HG02759 (cell line): ENCODE results near the gene SRSF1.
"Not testable (repeated sequence)": the region's sequence is repeated elsewhere in the genome, so short reads cannot be mapped to it uniquely, and the experiment has no call there.

Source experiments
- ATAC-seq: cut with Tn5 transposase; IDR thresholded peaks from one replicate; pipeline ENCODE4 v1.9.1; 2021; ENCODE audit warnings: mild to moderate bottlenecking, moderate library complexity; ENCODE audit not compliant: unreplicated experiment

The SRSF1 gene, protein sequence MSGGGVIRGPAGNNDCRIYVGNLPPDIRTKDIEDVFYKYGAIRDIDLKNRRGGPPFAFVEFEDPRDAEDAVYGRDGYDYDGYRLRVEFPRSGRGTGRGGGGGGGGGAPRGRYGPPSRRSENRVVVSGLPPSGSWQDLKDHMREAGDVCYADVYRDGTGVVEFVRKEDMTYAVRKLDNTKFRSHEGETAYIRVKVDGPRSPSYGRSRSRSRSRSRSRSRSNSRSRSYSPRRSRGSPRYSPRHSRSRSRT

DNA sequence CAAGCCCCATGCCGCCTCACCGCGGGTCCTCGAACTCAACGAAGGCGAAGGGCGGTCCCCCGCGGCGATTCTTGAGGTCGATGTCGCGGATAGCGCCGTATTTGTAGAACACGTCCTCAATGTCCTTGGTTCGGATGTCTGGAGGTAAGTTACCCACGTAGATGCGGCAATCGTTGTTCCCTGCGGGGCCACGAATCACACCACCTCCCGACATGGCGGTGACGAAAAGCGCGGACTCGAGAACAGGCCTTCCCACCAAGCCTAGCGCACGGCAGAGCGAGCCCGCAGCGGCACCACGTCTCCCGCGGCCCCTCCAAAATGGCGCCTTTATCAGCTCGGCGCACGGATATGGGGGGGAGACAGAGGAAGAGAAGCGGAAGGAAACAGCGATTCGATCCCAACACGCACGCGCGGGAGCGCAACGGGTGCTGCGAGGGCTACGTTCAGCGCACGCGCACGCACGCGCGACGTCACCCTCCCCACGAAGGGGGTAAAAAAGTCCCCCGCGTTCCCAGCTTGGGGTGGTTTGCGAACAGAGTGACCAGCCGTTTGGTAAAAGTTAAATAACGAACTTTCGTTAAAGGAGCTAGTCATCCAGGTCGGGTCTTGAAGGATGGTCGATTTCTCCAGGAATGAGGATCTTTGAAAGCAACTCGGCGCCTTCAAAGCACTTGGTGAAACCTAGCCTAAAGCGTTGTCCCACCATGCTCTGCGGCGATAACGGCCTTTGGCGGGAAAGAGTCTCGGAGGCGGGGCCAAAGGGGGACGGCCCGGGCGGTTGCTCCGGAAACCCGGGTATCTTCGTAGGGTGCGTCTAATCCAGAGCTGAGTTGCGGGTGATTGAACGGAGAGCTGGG is at the start of gene SRSF1:
TSS of gene SRSF1 (minus strand) at position 323 of the 857 bp plus-strand sequence. CDS start at position 214, 109 bp downstream.
- peak; percentile 88 for ATAC-seq

DNA sequence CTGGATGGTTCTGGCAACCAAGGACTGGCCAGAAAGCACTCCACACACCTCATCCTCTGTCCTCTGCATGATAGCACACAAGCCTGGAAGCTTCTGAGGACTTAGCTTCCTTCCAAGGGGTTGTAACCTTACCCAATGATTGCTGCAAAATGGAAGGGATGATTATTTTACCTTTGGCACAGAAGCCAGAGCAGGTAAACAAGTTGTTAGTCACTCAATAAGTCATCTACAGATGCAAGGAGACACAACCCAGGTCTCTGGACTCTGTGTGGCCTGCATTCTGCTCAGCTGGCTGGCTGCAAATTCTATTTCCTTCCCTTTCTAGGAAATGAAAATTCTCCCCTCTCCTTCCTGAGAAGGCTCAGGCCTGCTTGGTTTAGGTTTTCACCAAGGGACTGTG is 49.4 kb upstream of the SRSF1 start:
- ATAC-seq, result no peak

- no peak for ATAC-seq
Observed at GRCh38 chr17:58054641-58055040, 47.6 kb upstream of the SRSF1 start.

DNA sequence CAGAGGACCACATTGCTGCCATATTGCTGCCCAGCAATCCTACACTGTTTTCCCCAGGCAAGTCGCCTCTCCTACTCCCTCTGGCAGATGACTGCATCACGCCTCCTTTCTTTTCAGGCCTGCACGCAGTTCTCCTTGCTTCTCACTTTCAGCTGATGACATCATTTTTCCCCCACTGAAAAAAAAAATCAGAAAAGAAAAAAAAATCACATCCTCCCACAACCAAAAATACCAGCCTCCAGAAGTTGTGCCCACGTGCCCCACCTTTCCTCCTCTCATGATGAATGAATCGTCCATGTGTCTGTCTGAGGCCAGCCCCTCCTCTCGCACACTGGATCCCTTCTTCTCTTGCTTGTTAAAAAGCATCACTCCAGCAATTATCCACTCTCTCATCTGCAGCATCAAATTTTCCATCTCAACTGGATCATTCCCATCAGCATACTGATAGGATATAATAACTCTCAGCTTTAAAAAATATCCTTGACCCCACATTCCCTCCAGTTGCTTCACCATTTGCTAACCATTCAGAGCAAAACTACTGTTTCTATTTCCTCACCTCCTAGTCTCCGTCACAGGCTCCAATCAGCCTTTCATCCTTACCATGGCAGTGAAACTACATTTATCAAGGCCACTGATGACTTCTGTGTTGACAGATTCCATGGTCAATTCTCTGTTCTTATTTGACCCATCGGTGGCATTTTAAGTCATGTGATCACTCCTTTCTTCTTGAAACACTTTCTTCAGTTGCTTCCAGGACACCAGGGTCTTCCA is 46.1 kb upstream of the SRSF1 start:
- ATAC-seq, result no peak

DNA sequence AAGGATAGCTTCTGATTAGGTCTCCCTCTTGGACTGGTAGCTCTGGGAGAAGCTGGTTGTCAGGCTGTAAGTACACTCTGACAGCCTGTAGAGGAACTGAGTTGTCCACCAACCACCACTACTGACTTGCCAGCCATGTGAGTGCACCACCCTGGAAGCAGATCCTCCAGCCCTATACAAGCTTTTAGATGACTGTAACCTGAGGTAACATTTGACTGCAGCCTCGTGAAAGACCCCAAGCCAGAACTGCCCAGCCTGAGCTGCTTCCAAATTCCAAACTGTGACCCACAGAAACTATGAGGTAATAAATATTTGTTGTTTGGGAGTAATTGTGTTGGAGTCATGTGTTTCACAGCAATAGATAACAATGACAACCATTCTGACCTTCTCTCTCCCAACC is 45.4 kb upstream of the SRSF1 start:
- no peak for ATAC-seq

- ATAC-seq, result no peak
Observed at GRCh38 chr17:58051468-58051867, 44.4 kb upstream of the SRSF1 start.

DNA sequence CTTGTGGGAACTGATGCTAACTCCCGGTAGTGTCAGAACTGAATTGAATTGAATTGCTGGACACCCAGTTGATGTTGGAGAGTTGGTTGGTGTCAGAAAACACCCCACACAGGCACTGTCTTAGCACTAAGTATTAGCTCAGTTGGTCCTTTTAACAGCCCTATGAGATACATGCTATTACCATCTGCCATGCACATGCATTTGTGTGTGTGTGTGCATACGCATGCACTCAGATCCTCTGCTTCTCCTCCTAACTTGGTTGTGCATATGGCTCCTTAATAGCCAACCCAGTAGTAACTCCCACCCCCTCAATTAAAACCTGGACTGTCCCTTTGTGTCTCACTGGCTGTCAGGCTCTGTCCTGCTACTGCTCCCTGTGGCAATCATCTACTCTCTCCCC is 43.9 kb upstream of the SRSF1 start:
- no peak for ATAC-seq

DNA sequence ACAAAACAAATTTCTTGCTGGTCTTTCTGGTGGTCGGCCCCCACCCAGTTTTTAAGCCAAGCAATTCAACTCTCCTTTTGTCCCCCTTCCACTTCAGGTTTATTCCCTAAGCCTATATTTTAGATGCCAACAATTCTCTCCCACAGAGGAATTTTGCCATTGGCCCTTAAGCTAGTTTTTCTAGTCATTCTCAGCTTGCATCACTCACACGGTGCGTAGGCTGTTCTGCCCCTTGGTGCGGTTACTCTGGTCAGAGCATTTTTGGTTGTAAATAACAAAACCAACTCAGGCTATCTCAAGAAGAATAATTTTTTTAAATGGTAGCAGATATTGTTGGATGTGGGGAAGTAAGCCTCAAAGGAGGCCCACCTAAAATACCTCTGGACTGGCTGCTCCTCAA is 42.5 kb upstream of the SRSF1 start:
- no peak for ATAC-seq

DNA sequence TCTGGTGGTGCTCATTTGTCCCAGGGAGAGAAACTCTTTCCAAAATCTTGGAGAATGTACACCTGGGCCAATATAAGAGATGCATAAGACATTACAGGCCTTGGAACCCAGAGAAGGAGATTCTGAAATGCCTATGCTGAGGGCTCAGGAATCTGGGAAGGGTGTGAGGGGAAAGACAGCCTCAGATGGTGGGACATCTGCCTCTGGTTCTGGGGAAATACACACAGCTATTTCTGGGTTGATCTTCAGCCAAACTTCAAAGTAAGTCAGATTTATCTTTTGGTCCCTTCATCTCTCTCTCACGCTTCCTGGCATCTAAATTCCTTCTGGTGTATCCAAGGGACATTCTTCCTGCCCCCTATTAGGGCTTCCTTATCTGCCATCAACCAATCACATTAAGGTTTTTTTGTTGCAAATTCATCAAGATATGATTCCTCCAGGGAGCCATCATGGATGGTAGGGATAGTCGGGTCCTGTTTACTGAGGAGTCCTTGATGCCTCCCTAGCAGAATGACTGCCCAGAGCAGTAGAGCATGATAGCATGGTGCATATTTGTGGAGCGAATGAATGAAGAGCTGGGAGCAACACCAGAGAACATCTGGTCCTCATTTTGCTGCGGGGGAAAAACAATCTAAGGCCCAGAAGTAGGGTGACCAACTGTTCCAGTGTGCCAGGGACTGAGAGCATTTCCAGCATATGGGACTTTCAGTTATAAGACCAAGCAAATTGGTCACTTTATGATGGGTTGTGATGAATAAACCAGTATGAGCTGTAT is 40.5 kb upstream of the SRSF1 start:
- no peak for ATAC-seq

DNA sequence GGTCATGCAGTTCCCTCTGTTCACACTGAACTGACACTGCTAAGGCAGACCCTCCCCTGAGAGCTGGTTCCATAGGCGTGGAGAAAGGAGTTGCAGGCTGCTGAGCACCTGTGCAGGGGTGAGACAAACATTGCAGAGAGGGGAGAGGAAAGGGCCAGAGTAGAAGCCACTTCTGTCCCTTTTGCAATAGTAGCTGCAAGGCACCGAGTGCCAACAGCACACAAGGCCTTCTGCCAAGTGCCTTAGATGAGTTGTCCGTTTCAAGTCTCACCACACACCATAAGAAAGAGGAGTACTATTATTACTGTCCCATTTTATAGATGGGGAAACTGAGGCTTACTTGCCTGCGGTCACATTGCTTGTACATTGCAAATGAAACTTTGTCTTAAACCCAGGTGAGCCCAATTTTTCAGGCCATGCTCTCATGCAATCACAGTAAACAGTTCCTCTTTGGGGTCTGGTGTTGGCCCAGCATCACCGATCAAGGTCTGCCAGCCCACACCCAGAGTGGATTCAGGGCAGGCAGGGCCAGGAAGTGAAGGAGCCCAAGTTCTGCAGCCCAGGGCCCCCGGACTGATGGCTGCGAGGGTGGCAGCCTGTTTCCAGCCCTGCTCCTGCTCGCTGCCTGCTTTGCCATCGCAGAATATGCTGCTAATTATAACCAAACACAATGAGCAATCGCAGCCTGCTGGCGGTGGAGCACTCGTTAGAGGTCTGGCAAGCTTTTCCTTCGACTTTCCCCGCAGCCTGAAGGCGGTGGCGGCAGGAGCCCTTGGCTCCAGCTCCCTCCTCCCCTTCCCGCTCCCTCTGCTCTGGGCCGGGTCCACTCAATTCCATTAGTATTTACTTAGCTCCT is 39.4 kb upstream of the SRSF1 start:
- ATAC-seq, result no peak

DNA sequence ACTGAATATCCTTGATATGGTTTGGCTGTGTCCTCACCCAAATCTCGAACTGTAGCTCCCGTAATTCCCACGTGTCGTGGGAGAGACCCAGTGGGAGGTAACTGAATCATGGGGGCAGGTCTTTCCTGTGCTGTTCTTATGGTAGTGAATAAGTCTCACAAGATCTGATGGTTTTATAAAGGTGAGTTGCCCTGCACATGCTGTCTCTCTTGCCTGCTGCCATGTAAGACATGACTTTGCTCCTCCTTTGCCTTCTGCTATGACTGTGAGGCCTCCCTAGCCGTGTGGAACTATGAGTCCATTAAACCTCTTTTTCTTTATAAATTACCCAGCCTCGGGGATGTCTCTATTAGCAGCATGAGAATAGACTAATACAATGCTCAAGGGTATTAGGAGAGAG is 37.2 kb upstream of the SRSF1 start:
- not testable (repeated sequence) for ATAC-seq

- no peak for ATAC-seq
Observed at GRCh38 chr17:58043221-58044181, 36.5 kb upstream of the SRSF1 start.

GRCh38 chr17:58041161-58041560 is 34.1 kb upstream of the SRSF1 start:
- ATAC-seq, result no peak

GRCh38 chr17:58040386-58040785 is 33.3 kb upstream of the SRSF1 start:
- ATAC-seq, result no peak

DNA sequence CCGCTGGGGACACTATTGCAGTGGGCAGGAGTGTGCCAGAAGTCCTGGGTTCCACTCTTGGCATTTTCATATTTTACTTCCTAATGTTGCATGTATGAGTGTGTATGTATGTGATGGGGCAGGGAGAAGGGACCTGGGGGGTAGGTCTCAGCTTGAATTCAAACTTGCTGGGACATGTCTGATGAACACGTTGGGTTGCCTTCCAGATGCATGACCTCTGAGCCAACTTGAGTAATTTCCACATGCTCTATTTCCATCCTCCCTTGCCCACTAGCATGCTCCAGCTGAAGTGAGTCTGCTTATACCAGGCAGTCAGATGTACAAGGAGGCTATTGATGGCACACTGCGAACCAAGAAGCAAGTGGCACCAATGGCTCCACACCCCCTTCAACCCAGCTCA is 32.9 kb upstream of the SRSF1 start:
- no peak for ATAC-seq

DNA sequence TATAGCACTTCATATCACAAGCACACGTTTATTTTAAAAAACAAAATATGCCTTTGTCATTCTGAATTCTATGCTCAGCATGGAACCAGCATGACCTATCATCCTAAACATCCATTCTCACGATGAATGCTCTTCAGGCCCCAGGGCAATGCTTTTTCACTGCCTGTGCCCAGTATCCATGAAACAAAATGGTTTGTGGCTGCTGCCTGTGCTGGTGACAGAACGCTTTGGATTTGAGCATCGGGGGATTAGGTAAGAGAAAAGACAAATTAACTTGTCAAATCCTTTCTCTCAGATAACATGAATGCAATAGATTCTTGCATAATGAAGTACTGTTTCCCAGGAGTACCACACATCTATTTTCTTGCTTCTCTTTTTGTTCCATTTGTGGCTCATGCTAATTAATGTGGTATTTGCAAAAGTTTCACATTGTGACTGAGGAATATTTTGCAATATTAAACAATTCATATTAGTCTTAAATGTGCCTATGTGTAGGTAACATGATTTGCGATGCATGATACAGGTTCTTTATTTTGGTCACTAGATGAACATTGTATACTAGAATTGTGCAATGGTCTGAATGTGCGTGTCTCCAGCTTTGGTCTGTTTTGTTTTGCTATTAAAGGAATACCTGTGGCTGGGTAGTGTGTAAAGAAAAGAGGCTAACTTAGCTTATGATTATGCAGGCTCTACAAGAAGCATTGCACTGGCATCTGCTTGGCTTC is 25.8 kb upstream of the SRSF1 start:
- no peak for ATAC-seq

DNA sequence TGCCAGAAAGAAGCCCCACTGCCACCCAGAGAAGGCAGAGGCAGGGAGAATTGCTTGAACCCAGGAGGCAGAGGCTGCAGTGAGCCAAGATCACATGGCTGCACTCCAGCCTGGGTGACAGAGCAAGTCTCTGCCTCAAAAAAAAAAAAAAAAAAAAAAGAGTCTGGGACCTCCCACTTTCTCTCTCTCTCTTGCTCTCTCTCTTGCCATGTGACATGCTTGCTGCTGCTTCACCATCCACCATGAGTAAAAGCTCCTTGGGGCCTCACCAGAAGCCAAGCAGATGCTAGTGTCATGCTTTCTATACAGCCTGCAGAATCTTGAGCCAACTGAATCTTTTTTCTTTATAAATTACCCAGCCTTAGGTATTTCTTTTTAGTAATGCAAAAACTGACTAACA is 21.5 kb upstream of the SRSF1 start:
- ATAC-seq, result no peak

GRCh38 chr17:58020401-58020800 is 13.4 kb upstream of the SRSF1 start:
- ATAC-seq, result no peak
